Activated B cell treated with CpG ODN at 0.5 μM for 24 hours (primary cell): ENCODE measurements around the gene DSCAML1. TPM values are rescaled to one million over a fixed set of nuclear protein-coding genes. Genes with fewer than 3 reads are reported as not detected.

ENCODE experiments used
- ATAC-seq: fragments of 200-7000 bp; cut with Tn5 transposase; one replicate; pipeline ENCODE4 v1.10.0; 2021; ENCODE audit warnings: low read depth, mild to moderate bottlenecking, moderate library complexity
- CTCF ChIA-PET: fragments of 350-600 bp; sonication (Branson Sonifier 250); formaldehyde crosslinking; loops from one replicate; lab custom pipeline; 2021; ENCODE audit warnings: antibody characterized with exemption; lab: Charles Lee
- POLR2A ChIA-PET: fragments of 350-600 bp; sonication (Branson Sonifier 250); formaldehyde crosslinking; loops from one replicate; lab custom pipeline; 2021; ENCODE audit warnings: antibody characterized with exemption; lab: Charles Lee
- DNase-seq: peaks from one replicate; pipeline ENCODE4 v3.0.0; 2022
- H3K27ac Mint-ChIP-seq: one replicate; pipeline ENCODE4 v1.8.0; 2020; ENCODE audit warnings: mixed read lengths
- H3K27me3 Mint-ChIP-seq: one replicate; pipeline ENCODE4 v1.8.0; 2021; ENCODE audit warnings: mixed read lengths
- H3K36me3 Mint-ChIP-seq: one replicate; pipeline ENCODE4 v1.8.0; 2021; ENCODE audit warnings: low read depth, mixed read lengths
- H3K4me1 Mint-ChIP-seq: one replicate; pipeline ENCODE4 v1.8.0; 2021; ENCODE audit warnings: mixed read lengths
- H3K4me3 Mint-ChIP-seq: one replicate; pipeline ENCODE4 v1.8.0; 2020; ENCODE audit warnings: mild to moderate bottlenecking, mixed read lengths
- H3K9me3 Mint-ChIP-seq: one replicate; pipeline ENCODE4 v1.8.0; 2020; ENCODE audit warnings: mixed read lengths
- CTCF ChIP-seq: fragments of 200-600 bp; IDR thresholded peaks from one replicate; pipeline ENCODE4 v1.8.0; 2022; ENCODE audit warnings: antibody characterized with exemption, mild to moderate bottlenecking
- intact Hi-C: fragments of 100-400 bp; cut with micrococcal nuclease; formaldehyde crosslinking; loops from one replicate; pipeline ENCODE4 v1.15.1; 2024
- total RNA-seq: library from RNA; stranded (reverse); gene quantifications from 2 replicates; pipeline ENCODE4 v1.2.3, GENCODE V29; 2022

Gene DSCAML1
- total RNA-seq, 1 donor from 2014 or later: 3.6 TPM

GRCh38 chr11:117670443-117670842, 126.6 kb downstream of the DSCAML1 start:
- no peak for ATAC-seq
- CTCF ChIA-PET: no interaction called here
- intact Hi-C loops: no loop called here

GRCh38 chr11:117669616-117670015, 127.4 kb downstream of the DSCAML1 start:
- ChIA-PET CTCF (no interaction called here), POLR2A (no interaction called here)
- intact Hi-C loops: no loop called here
- Mint-ChIP-seq H3K36me3 (no peaks in the 10 kb centered on the region), H3K27me3 (peaks cover 14% of the 10 kb centered on the region), H3K4me3 (no peak overlapping the region), H3K4me1 (no peaks in the 10 kb centered on the region), H3K9me3 (no peaks in the 10 kb centered on the region), H3K27ac (no peak overlapping the region)
- TF ChIP-seq CTCF: no peak
- DNase-seq (no peak), ATAC-seq (no peak)

More at GRCh38 chr11:117670443-117670842, 126.6 kb downstream of the DSCAML1 start:
- Mint-ChIP-seq H3K4me3 (no peak overlapping the region), H3K27me3 (peaks cover 13% of the 10 kb centered on the region), H3K9me3 (no peaks in the 10 kb centered on the region), H3K36me3 (no peaks in the 10 kb centered on the region), H3K4me1 (no peaks in the 10 kb centered on the region), H3K27ac (no peak overlapping the region)
- POLR2A ChIA-PET: no interaction called here
- DNase-seq: no peak
- TF ChIP-seq CTCF: no peak

- DNase-seq (no peak), ATAC-seq (no peak)
- intact Hi-C loops: no loop called here
- Mint-ChIP-seq H3K27me3 (peaks cover 16% of the 10 kb centered on the region), H3K27ac (no peak overlapping the region), H3K4me3 (no peak overlapping the region), H3K9me3 (no peaks in the 10 kb centered on the region), H3K36me3 (no peaks in the 10 kb centered on the region), H3K4me1 (no peaks in the 10 kb centered on the region)
- ChIA-PET CTCF (no interaction called here), POLR2A (no interaction called here)
- no peak for TF ChIP-seq CTCF
Observed at GRCh38 chr11:117669062-117669461, 128.0 kb downstream of the DSCAML1 start.

GRCh38 chr11:117668321-117668751, 128.7 kb downstream of the DSCAML1 start:
- Mint-ChIP-seq H3K36me3 (no peaks in the 10 kb centered on the region), H3K27ac (no peak overlapping the region), H3K4me1 (no peaks in the 10 kb centered on the region), H3K27me3 (peaks cover 22% of the 10 kb centered on the region), H3K9me3 (no peaks in the 10 kb centered on the region), H3K4me3 (no peak overlapping the region)
- intact Hi-C loops: no loop called here
- no peak for TF ChIP-seq CTCF
- CTCF ChIA-PET: no interaction called here
- ATAC-seq (no peak), DNase-seq (no peak)
- POLR2A ChIA-PET: no interaction called here

GRCh38 chr11:117664897-117665296, 132.1 kb downstream of the DSCAML1 start:
- Mint-ChIP-seq H3K4me3 (no peak overlapping the region), H3K27ac (no peak overlapping the region), H3K36me3 (no peaks in the 10 kb centered on the region), H3K4me1 (no peaks in the 10 kb centered on the region), H3K27me3 (peaks cover 23% of the 10 kb centered on the region), H3K9me3 (no peaks in the 10 kb centered on the region)
- no peak for TF ChIP-seq CTCF
- no peak for DNase-seq
- intact Hi-C loops: no loop called here
- ChIA-PET CTCF (no interaction called here), POLR2A (no interaction called here)
- no peak for ATAC-seq
